ENCODE data around the gene MSMO1.
"Not testable (repeated sequence)": the region's sequence is repeated elsewhere in the genome, so short reads cannot be mapped to it uniquely, and the experiment has no call there.

MSMO1 gene

GRCh38 chr4:165327211-165328100, at the start of gene MSMO1:
Gene MSMO1 (plus strand): TSS chr4:165327669. CDS start chr4:165333371, 5,702 bp downstream.
- DNase-seq (ENCODE audit: low read depth in 2 of 2), result peak; percentile 97 to 98

- not testable (repeated sequence) for DNase-seq (ENCODE audit: low read depth in 2 of 2)
Measured at GRCh38 chr4:165279531-165279930, 47.9 kb upstream of the MSMO1 start.

GRCh38 chr4:165284697-165285096, 42.8 kb upstream of the MSMO1 start:
- DNase-seq (ENCODE audit: low read depth in 2 of 2), result not testable (repeated sequence)

- DNase-seq (ENCODE audit: low read depth in 2 of 2), result not testable (repeated sequence)
Measured at GRCh38 chr4:165286619-165287340, 40.7 kb upstream of the MSMO1 start.

- DNase-seq (ENCODE audit: low read depth in 2 of 2), result no peak
Measured at GRCh38 chr4:165288226-165288625, 39.2 kb upstream of the MSMO1 start.

- no peak for DNase-seq (ENCODE audit: low read depth in 2 of 2)
Measured at GRCh38 chr4:165288639-165289422, 38.6 kb upstream of the MSMO1 start.

GRCh38 chr4:165289423-165289785, 38.1 kb upstream of the MSMO1 start:
- no peak for DNase-seq (ENCODE audit: low read depth in 2 of 2)

- DNase-seq (ENCODE audit: low read depth in 2 of 2), result no peak
Measured at GRCh38 chr4:165293061-165293460, 34.4 kb upstream of the MSMO1 start.

- DNase-seq (ENCODE audit: low read depth in 2 of 2), result no peak
Measured at GRCh38 chr4:165293927-165294649, 33.4 kb upstream of the MSMO1 start.

- no peak for DNase-seq (ENCODE audit: low read depth in 2 of 2)
Measured at GRCh38 chr4:165294907-165295306, 32.6 kb upstream of the MSMO1 start.

GRCh38 chr4:165297626-165298025, 29.8 kb upstream of the MSMO1 start:
- DNase-seq (ENCODE audit: low read depth in 2 of 2), result no peak

- no peak for DNase-seq (ENCODE audit: low read depth in 2 of 2)
Measured at GRCh38 chr4:165299399-165300060, 27.9 kb upstream of the MSMO1 start.

- no peak for DNase-seq (ENCODE audit: low read depth in 2 of 2)
Measured at GRCh38 chr4:165301833-165302232, 25.6 kb upstream of the MSMO1 start.

- DNase-seq (ENCODE audit: low read depth in 2 of 2), result no peak
Measured at GRCh38 chr4:165302658-165303057, 24.8 kb upstream of the MSMO1 start.

- no peak for DNase-seq (ENCODE audit: low read depth in 2 of 2)
Measured at GRCh38 chr4:165308166-165308565, 19.3 kb upstream of the MSMO1 start.

GRCh38 chr4:165308606-165309005, 18.9 kb upstream of the MSMO1 start:
- no peak for DNase-seq (ENCODE audit: low read depth in 2 of 2)

- DNase-seq (ENCODE audit: low read depth in 2 of 2), result no peak
Measured at GRCh38 chr4:165309456-165309855, 18.0 kb upstream of the MSMO1 start.

- DNase-seq (ENCODE audit: low read depth in 2 of 2), result no peak
Measured at GRCh38 chr4:165312506-165312905, 15.0 kb upstream of the MSMO1 start.

- no peak for DNase-seq (ENCODE audit: low read depth in 2 of 2)
Measured at GRCh38 chr4:165319030-165319429, 8.4 kb upstream of the MSMO1 start.

- no peak for DNase-seq (ENCODE audit: low read depth in 2 of 2)
Measured at GRCh38 chr4:165319509-165319908, 8.0 kb upstream of the MSMO1 start.
